Stimulated activated naive CD4-positive, alpha-beta T cell treated with Interleukin-2 at 50 U/mL for 16 hours (primary cell): ENCODE measurements around the gene WDR37.

Experiments
- DNase-seq: peaks from one replicate; lab custom pipeline; 2025; lab: John Stamatoyannopoulos, UW

WDR37 gene

DNA sequence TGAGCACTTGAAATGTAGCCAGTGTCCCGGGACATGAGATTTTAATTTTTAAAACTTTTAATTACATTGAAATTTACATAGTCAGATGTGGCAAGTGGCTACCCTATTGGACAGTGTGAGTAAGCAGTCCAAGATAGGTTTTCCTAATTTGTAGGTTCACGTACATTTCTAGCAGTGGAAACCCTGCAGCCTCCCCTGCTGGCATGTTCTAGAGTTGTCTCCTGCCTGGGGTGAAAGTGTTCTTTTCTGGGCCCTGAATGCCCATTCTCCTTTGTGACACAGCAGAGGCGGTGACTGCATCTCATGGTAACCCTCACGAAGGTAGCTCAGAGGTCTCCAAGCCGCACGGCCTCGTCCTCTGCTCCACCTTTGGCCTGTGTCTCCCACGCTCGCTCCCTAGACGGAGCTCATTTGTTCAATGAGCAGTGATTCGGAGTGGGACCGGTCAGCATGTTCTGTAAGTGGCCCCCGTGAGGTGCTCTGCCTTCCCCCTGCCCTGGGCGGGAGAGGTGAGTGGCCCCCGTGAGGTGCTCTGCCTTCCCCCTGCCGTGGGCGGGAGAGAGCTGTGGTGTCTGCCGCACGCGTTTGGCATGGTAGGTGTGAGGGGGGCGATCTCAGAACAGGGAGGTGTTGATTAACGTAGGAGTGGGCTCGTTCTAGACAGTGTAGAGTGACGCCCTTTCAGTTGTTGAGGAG is 18.0 kb downstream of the WDR37 start:
- no peak for DNase-seq

DNA sequence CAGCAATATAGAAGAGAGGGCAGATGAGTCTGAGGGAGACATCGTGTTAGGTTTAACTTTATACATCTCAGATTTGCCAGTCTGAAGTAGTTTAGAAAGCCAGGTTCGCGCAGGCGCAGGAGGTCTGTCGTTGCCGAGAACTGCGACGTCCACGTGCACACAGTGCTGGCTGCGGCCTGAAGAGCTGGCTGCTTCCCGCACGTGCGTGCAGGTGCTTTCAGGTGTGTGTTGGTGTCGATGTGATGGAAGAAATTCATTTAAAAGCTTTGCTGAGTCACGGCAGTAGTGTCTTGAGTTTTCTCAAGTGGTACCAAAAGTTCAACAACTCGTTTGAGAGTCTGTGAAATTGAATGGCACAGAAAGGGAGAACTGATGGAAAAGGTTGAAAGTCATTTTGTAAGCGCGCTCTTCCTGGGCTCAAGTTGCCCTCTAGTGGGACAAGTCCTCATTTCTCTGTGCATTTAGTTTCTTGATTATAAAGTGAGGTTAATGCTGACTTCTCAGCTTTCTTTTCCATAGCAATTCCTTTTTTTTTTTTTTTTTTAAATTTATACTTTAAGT is 18.6 kb downstream of the WDR37 start:
- DNase-seq: no peak

DNA sequence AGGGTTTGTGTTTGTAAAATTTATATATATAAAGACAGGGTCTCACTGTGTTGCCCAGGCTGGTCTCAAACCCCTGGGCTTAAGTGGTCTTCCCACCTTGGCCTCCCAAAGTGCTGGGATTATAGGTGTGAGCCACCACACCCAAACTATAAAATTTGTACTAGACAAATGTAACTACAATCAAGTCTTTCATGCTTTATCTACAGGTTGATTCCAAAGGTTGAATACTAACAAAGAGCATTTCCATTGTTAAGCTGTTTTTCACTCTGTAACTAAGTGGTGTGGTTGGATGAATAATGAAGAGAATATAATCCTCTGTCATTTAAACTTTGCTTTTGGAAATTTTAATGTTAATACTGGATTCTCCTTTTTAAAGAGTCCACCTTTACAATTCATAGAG is 22.5 kb downstream of the WDR37 start:
- no peak for DNase-seq

DNA sequence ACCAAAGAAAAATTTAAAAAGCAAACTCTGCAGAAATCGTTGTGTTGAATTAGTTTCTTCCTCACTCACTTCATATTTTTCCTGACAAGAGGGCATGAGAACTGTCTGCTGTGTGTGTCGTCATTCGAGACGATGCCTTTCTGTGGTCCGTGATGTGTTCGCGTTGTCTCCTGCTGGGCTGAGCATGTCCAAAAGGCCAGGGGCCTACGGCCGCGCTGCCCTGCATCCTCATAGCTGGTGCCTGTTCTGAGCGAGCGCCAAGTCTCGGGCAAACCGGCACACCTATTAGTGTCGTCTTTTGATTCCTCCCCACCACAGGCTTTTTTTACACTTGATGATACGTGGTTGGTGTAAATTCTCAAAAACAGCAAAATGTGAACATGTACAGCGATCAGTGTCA is 27.4 kb downstream of the WDR37 start:
- no peak for DNase-seq

DNA sequence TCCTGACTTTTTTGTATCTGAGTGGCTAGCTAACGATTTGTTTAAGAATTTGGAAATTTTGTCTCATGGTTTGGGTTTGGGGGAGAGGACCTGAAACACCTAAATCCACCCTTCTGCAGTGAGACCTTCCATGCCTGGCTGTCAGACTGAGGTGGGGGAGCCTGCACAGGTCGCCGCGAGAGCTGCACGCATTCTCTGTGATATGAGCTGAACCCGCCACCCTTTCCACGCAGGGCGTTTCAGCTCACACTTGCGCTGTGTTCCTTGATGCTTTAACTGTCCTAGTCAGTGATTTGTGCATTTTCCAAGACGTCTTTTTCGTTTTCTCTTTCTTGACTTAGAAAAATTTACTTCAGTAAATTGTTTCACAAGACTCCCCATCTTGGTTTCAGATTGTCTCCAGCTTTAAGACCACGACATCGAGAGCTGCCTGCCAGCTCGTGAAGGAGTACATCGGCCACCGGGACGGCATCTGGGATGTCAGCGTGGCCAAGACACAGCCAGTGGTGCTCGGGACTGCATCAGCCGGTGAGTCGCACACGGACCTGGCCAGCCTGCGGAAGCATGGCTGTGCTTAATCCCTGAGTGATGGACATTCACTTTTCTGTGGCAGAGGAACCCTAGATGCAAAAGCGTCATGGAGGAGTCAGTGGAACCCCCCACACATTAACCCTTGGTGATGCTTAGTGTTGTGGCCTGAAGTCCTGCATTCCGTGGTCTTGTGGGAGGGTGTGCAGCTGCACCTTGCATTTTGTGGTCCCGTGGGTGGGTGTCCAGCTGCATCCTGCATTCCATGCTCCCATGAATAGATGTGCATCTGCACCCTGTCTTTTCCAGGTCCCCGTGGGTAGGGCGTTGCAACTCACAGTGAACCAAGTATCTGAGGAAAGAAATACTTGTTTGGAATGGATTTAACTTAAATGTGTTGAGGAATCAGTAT is 28.1 kb downstream of the WDR37 start:
- DNase-seq: no peak

DNA sequence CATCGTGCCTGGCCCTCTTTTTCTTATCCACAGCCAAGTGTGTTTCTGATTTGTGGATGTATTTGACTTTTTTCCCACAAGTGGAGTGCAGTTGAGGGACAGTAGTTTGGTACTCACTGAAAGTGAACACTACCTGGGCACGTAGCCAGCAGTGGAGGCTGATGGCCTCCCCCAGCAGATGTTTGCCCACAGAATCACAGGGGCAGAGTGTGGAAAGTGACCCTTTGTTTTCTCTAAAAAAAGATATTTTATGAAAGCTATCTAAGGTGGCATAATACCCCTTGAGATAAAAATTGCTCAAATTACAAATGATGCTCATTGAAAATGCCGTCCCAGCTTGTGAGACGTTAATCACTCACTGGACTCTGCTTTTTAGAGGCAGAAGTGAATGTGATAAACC is 29.1 kb downstream of the WDR37 start:
- DNase-seq: no peak

DNA sequence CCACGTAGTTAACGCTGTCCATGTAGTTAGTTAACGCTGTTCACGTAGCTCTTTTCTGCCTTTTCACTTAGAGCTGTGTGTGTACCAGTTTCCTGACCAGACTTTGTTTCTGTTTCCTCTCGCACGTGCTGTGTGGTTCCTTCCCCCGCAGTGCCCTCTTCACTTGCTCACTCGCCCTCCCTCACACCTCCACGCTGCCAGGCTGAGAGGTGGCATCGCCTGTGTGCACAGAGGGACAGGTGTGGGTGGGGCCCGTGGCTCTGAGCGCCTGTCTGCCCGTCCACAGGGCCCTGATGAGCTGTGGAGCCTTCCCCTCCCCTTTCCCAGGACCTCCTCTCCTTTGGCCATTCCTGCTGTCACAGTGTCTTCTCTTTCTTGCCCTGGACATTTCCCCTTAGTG is 30.6 kb downstream of the WDR37 start:
- no peak for DNase-seq

DNA sequence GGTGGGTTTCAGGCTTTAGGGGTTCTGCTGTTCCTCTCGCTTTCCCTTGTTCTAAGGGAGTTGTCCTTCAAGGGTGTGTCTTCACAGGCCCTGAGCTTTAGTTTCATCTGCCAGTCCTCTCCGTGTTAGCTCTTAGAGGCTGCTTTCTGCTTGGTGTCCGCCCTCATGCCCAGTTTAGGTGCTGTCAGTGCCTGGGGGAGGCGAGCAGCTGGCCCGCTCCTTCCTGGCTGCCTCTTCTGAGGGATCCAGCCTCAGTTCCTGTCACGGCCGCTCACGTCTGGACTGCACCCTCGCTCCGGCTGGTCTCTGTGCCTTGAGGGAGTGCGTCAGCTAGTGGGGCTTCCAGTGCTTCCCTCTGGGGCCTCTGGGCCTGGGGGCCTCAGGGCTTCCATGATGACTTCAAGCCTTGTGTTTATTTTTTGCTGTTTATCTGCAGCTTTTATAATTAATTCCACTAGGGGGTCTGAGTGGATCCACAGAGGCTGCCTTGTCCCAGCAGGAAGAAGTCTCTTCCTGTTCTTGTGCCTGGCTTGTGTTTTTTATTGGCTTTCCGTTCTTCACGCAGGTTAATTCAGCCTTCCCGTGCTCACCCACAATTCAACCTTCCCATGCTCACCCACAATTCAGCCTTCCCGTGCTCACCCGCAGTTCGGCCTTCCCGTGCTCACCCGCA is 33.0 kb downstream of the WDR37 start:
- no peak for DNase-seq

DNA sequence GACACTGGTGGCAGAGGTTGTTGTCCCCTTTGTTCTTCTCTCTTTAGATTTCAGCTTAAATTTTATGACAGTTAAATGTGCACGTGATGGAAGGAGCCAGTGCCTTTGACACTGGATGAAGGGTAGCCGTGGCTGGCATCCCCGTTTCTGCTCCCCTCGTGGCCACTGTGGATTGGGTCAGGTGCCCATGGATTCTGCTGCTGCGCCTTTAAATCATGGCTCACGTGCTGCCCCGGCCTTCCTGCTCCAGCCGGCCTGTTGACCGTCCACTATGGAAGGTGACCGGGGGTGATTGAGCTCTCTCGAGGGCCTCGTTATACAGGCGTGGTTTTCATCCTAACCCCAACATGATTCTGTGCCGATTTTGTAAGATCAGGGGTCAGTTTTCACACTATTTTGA is 34.5 kb downstream of the WDR37 start:
- DNase-seq: no peak

DNA sequence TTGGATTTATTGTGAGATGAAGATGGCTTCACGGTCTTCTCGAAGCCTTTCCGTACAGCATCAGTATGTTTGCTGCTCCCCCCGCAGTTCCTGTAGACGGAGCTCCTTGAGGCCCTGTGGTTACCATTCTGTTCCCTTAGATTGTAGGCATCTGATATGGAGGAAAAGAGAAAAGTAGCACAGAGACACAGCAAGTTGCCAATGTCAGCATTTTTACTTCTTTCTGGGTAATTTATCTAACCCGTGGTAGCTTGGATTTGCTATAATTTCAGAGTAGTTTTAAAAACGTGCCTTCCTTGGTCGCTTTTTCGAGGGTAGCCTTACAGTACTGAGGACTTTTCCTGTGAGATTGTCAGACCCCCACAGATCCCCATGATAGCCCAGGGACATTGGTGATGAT is 37.5 kb downstream of the WDR37 start:
- DNase-seq: no peak

DNA sequence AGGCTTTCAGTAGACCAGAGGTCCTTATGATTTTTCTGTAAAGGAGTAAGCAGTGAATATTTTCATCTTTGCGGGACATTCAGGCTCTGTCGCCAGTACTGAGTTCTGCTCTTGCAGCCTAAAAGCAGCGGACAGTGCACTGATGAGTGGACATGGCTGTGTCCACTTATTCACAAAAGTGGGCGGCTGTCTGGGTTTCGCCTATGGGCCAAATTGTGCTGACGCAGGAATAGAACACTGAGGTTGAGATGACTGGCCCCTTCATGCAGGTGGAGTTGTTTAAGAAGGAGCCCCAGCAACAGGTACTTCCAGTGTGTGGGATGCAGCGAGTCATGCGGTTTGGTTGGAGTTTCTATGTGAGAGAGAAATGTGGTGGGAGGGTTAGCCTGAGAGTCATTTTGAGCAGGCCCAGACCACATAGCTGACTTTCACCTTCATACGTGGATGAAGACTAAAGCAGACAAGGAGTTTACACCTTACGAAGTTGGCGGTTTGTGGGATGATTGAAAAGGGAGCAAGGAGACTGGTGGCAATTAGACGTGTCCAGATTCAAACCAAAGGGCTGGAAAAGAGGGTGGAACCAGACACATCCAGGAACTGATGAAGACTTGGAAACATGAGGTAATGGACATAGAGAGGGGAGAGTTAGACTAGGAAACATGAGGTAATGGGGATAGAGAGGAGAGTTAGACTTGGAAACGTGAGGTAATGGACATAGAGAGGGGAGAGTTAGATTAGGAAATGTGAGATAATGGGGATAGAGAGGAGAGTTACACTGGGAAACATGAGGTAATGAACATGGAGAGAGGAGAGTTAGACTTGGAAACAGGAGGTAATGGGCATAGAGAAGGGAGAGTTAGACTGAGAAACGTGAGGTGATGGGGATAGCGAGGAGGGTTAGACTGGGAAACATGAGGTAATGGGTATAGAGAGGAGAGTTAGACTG is 38.2 kb downstream of the WDR37 start:
- peak; percentile 69 for DNase-seq

DNA sequence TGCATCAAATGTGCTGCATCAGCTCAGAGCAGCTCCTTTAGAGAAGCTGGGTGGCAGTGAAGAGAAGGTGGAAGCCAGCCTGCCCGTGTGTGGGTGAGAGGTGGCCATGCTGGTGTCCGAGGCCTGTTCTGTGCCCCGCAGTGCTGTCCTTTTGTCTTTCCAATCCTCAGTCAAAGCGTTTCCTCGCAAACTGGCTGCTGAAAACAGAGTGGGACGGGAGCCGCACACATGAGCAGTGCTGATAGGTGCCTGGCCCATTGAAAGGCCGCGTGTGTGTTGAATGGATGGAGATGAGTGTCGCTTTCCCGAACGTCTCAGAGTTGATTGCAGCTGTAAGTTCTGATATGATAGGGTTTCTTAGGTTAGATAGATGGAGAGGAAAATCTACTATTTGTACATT is 39.3 kb downstream of the WDR37 start:
- no peak for DNase-seq

DNA sequence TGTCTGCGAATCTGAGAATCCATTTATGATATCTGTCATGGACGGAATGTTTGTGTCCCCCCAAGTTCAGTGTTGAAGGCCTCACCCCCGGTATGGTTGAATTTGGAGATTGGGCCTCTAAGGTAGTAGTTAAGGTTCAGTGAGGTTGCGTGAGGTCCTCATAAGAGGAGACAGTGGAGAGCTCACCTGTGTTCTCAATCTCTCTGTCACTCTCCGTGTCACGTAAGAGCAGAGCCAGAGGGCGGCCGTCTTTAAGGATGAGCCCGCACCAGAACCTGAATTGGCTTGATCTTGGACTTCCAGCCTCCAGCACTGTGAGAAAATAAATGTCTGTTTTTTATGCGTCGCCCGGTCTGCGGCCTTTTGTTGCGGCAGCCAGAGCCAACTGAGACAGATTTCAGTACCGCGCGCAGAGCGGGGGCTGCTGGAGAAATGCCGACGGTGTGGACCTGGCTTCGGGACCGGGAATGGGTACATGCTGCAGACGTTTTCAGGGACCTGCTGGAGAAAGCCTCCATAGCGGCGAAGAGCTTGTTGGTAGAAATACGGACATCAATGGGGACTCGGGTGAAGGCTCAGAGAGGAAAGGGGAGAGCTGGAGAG is 40.2 kb downstream of the WDR37 start:
- DNase-seq: no peak

DNA sequence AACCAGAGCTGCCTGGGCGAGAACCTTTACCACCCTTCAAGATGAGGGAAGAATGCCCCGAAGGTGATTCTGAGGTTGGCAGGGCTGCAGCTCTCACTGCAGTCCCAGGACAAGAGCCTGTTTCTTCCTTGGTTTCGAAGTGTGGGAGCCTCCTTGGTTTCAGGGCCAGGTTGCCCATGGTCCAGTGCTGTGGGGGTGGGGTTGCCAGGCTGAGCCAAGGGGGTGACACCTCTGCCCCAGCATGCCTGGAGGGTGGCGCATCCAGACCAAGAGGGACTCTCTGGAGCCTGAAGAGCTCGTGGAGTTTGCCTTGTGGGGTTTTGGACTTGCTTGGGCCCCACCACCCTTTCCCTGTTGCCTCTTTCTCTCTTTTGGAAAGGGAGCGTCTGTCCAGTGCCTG is 41.3 kb downstream of the WDR37 start:
- DNase-seq: no peak

DNA sequence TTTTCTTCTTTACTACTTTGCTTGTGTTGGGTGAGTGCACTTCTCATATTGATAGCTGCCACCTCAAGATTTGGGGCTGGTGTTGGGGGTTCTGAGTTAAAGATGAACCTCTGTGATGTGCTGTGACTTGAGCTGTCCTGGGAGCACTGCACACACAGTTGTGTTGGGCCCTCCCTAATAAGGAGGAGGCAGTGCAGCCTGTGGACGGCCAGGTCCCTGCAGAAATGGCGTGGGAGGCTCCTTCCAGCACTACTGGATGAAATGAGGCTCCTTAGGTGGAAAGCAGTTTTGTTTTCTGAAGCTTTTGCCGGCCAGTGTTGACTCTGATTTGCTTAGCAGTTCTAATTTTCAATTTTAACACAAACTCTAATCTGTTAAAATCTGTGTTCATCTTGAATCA is 44.0 kb downstream of the WDR37 start:
- DNase-seq: no peak

DNA sequence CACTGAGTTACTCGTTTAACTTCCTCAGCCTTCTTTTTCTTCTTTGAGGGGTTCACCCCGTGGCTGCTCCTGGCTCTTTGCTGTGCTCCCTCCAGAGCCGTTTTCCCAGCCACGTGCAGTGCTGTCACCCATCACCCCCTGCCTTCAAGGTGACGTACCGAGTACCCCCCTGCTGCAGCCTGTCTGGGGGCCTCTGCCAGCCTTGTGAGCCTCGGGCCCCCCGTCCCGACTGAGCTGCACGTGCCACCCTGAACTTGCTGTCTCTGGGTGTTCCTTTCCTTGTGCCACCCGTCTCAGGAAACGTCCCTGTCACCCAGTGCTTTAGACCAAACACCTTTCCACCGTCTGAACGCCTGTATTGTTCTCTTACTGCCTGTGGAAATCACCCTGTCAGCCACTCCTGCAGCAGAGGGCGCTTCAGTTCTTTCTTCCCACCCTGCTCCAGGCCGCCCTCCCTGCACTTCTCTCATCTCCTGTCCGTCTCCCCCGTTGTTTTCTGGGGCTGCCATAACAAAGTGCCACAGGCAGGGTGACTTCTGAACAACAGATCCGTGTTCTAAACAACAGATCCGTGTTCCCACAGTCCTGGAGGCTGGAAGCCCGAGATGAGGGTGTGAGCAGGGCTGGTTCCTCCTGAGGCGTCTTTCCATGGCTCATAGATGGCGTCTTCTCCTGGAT is 44.6 kb downstream of the WDR37 start:
- DNase-seq: no peak

DNA sequence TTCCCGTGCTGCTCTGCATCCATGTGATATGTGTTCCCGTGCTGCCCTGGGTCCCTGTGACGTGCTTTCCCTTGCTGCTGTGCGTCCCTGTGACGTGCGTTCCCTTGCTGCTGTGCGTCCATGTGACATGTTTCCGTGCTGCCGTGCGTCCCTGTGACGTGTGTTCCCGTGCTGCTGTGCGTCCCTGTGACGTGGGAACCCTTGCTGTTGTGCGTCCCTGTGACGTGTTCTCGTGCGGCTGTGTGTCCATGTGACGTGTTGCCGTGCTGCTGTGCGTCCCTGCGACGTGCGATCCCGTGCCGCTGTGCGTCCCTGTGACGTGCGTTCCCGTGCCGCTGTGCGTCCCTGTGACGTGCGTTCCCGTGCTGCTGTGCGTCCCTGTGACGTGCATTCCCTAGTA is 45.8 kb downstream of the WDR37 start:
- DNase-seq: no peak

DNA sequence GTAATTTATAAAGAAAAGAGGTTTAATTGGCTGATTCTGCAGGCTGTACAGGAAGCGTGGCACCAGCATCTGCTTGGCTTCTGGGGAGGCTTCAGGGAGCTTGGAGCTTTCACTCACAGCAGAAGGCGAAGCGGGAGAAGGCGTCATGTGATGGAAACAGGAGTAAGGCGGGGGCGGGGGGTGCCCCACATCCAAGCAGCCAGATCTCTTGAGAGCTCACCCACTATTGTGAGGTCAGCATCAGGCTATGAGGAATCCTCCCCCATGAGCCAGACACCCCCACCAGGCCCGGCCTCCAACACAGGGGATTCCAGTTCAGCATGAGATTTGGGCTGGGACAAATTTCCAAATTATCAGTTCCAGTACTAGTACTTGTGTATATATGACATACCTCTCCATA is 46.2 kb downstream of the WDR37 start:
- DNase-seq: peak; percentile 30

DNA sequence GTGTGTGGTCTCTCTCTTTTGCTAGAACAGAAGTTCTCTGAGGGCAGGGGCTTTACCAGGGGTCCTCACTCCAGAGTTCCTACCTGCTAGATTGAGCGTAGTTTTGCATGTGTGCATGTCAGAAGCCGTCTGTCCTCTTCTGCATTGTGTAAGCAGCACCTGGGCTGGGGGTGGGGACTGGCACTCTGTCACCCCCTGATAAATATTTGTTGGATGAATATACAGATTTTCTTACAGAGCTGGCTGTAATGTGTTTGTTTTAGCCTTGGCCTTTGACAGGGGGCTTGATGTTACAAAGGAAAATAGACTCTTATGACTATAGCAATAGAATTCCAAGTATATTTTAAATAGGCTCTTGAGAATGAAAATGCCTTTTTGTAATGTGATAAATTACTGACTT is 46.6 kb downstream of the WDR37 start:
- no peak for DNase-seq

DNA sequence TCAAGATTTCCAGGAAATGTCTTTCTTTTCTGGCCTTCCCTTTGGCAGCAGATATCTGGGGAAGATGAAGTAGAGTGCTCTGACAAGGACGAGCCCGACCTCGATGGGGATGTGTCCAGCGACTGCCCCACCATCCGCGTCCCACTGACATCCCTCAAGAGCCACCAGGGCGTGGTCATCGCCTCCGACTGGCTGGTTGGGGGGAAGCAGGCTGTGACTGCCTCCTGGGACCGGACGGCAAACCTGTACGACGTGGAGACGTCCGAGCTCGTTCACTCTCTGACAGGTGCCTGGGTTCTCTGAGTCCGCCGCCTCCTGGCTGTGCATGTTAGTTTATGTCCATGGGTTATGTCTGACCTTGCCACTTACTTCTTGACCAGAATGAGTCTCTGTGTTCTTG is 47.4 kb downstream of the WDR37 start:
- no peak for DNase-seq

DNA sequence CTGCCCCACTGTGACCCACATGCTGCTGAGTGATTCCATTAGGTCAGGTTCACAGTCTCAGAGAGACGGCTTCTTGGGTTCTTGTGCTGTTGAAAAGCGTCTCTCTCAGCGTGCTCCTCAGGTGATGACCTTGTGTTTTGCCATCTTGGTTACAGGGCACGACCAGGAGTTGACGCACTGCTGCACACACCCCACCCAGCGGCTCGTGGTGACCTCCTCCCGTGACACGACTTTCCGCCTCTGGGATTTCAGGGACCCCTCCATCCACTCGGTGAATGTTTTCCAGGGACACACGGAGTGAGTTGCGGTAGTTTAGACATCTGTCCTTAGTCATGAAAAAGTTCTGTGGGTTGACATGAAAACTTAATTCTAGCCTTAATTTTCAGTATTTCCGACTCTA is 48.8 kb downstream of the WDR37 start:
- no peak for DNase-seq
